HG02840 (cell line): ENCODE results near the gene MAN1C1.
"Not testable (repeated sequence)": the region's sequence is repeated elsewhere in the genome, so short reads cannot be mapped to it uniquely, and the experiment has no call there.

Source experiments
- ATAC-seq: cut with Tn5 transposase; IDR thresholded peaks from one replicate; pipeline ENCODE4 v1.9.1; 2021; ENCODE audit warnings: mild to moderate bottlenecking, moderate library complexity, moderate number of reproducible peaks; ENCODE audit not compliant: unreplicated experiment, low FRiP score

MAN1C1 gene

GRCh38 chr1:25729045-25729444 lies 112.5 kb downstream of the MAN1C1 start:
- no peak for ATAC-seq

DNA sequence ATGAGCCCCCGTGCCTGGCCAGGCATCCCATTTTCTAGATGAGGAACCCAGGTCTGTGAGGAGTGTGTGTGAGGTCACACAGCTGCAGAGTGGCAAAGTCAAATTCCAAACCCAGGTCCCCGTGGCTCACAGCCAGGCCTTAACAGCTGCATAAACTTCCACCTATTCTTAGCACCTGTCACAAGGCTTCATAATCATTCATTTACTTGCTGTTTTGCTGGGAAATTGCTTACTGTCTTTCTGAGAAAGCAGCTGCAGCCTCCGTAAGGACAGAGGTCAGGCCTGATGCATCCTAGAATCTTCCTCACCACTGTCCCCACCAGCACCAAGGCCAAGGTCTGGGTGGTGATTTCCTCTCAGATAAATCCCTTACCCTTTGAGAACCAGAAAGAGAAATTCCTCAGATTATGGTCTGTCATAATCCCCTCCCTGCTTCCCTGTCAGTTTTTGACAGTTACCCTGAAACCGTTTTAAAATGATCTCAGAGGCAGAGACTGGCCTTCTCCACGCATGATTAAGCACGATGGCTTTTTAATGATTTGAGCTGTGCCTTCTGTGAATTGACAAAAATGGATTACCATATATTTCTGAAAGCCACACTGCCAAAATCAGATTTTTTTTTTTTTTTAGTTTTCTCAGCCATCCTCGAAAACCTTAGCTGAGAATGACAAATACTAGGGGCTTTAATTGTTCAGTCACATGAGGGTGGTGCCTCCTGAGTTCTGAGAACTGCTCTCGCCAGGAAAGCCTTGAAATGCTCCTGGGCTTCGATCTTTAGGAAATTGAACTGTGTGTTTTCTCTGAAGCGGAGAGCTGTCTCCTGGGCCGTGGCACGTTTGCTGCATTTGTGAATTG lies 113.4 kb downstream of the MAN1C1 start:
- no peak for ATAC-seq

- ATAC-seq, result no peak
Observed at GRCh38 chr1:25731148-25731547, 114.6 kb downstream of the MAN1C1 start.

DNA sequence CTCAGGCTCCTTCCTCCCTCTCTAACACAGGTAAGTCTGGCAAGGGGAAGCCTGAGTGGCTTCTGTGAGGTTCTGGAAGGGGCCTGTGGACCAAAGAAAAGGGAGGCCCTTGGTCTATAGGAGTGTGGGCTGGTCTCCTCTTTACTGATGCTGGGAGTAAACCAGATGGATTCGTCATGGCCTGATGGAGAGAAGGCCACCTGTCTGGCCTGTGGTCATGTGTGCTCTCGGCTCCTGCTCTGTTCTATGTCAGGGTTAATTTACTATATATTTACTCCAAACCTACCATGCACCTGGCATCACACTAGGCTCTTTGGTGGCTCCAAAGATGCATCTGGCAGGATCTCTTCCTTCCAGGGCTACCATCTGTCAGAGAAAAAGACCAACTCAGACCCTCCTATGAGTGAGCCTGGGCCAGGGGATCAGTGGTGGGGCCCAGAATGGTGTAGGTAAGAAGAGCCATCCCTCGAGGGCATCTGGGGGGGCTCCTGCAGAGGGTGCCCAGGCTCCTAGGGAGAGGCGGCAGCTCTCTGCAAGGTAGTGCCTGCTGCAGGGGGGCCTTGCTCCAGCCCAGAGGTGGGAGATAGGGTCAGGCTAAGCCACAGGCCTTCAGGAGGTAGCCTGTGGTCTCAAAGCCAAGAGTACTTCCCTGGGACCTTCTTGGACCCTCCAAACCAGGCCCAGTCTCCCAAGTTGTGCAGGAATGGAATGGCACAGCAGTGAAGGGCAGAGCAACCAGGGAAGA lies 115.2 kb downstream of the MAN1C1 start:
- ATAC-seq, result no peak

DNA sequence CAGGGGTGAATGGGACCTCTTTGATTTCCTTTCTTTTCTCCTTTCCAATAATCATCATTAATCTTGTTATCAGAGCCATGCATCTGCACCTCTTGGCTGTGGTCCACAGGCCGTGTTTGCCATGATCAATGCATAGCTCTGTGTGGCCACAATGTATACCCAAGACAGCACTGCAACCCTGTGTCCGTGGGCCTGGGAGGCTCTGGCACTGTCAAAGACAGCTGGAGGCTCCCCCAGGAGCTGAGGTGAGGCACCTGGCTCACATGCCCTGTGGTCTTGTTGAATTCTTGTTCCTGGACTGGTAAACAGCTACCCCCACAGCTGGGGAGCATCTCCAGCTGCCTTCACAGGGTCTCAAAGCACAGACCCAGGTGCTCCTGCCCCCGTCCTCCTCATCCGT lies 116.2 kb downstream of the MAN1C1 start:
- no peak for ATAC-seq

DNA sequence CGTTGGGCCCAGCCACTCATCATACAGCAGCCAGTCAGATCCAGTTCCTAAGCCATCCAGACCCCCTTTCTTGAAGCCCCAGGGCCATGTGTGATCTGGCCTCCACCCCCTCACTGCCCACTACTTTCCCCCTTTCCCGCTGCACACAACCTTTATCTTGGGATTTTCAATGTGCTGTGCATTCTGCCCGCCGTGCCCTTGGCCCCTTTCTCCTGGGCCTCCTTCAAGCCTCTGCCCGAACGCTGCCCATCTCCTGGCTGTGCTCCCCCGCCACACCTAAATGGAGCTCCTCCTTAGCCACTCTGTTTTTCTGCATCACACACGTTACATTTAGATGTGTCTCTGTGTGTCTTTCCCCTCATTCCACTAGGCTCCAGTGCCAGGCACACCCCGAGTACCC lies 116.7 kb downstream of the MAN1C1 start:
- no peak for ATAC-seq

DNA sequence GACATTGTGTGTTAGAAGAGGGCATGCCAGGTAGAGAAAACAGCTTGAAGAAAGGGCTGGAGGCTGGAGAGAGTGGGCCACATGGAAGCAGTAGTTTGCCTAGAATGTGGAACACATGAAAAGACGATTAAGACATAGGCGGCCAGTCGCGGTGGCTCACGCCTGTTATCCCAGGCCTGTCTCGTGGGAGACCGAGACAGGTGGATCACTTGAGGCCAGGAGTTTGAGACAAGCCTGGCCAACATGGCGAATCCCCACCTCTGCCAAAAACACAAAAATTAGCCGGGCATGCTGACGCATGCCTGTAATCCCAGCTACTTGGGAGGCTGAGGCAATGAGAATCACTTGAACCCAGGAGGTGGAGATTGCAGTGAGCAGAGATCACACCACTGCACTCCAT lies 118.4 kb downstream of the MAN1C1 start:
- ATAC-seq, result not testable (repeated sequence)

GRCh38 chr1:25735956-25736529 lies 119.5 kb downstream of the MAN1C1 start:
- ATAC-seq, result no peak

DNA sequence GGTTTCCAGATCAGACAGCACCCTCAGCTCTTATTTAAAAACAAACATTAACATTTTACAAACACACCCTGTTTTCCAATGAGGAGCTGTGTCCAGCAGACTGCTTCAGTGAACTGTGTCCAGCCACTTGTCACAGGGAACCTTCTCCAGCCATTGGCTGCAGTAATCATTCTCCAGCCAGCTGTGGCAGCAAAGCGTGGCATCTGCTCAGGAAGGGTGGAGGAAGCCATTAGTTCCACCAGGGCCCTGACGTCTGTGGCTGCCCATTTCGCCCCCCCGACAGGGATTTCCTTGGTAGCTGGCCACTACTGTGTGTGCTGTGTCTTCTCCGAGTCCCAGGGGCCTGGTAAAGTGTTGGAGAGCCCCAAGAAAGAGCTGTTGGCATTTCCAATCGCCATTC lies 120.5 kb downstream of the MAN1C1 start:
- ATAC-seq, result no peak

- ATAC-seq, result no peak
Observed at GRCh38 chr1:25738499-25738898, 121.9 kb downstream of the MAN1C1 start.

GRCh38 chr1:25739341-25739740 lies 122.8 kb downstream of the MAN1C1 start:
- ATAC-seq, result no peak

DNA sequence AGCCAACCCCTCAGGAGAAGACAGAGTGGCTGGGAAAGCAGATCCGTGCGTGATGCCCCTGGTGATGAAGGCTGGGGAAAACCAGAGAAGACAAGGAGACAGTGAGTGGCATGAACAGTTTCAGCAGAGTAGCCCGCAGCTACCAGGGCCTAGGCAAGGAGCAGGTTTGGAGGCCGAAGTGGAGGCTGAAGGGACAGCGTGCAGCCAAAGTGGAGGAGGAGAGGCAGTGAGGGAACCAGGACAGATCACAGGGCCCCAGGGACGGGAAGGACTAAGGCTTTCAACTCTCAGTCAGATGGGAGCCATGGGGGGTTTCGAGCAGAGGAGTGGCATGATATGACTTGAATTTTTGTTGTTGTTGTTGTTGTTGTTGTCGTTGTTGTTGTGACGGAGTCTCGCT lies 123.5 kb downstream of the MAN1C1 start:
- no peak for ATAC-seq

DNA sequence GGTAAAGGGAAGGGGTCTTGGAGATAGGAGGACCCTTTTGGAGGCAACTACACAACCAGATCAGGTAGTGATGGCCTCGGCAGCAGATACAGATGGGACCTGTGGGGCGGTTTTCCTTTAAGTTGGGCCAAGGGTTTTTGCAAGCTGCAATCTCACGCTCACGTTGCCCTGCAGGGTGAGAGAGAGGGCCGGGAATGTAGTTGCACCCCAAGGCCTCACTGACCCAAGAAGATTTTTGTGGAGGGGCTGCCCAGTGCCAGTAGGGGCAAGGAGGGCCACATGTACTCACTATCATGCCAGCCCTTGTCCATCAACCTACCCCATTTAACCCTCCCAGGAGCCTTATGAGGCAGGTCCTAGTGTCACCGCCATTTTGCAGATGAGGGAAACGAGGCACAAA lies 125.7 kb downstream of the MAN1C1 start:
- ATAC-seq, result no peak

- no peak for ATAC-seq
Observed at GRCh38 chr1:25743164-25744139, 126.9 kb downstream of the MAN1C1 start.

DNA sequence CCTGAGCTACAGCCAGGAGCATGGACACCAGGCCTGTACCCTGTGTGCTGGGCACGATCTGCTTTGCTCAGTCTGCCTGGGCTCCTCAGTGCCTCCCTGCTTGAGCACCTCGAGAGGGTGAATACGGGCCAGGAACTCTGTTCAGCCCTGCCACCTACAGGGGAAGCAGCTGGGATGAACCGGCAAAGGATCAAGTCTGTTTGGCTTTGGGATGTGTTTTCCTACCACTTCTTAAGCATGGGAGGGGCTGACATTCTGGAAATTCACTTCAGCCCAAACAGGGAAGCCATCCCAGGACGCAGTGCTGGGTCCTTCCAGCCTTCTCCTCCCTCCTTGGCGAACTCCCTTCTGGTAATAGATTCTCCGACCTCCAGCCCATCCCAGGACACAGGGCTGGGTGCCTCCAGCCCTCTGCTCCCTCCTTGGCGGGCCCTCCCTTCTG lies 127.6 kb downstream of the MAN1C1 start:
- no peak for ATAC-seq

DNA sequence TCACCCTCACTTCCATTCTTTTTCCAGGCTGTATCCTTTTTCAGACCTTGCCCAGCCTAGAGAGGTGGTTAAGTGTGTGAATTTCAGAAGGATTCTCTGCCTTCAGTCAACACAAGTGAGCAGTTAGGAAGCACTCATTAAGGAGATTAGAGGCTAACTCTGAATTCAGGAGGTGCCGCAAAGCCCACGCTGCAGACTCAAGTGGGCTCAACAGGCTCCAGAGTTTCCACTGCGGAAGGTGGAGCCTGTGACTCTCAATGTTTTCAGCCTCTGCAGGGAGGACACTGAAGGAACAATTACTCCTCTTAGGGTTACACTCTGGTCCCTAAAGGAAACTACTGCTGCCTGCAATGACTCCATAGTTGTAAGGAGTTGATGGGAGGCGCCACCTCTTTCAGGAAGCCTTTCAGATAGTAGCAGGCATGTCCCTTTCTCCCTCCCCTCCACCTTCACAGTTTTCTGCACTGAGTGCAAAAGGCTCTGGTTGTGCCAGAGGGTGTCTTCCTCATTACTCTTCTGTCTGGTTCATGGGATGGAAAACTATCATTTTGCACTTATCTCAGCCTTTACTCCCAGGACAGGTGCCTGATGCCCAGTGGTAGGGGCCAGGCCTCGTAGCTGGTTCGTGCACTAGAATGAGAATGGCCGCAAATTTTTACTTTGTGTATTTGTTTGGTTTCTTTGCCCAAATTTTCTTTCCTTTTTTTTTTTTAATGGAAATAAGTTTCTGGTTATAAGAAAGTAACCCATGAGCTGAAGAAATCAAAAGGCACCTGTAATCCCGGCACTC lies 128.2 kb downstream of the MAN1C1 start:
- ATAC-seq, result no peak

- no peak for ATAC-seq
Observed at GRCh38 chr1:25746299-25747045, 129.9 kb downstream of the MAN1C1 start.

GRCh38 chr1:25747046-25747719 lies 130.6 kb downstream of the MAN1C1 start:
- no peak for ATAC-seq
